HG03103 (cell line): ENCODE results near the gene GATAD2A.

Experiments
- ATAC-seq: cut with Tn5 transposase; IDR thresholded peaks from one replicate; pipeline ENCODE4 v1.9.1; 2021; ENCODE audit warnings: low read depth; ENCODE audit not compliant: unreplicated experiment

Gene GATAD2A

DNA sequence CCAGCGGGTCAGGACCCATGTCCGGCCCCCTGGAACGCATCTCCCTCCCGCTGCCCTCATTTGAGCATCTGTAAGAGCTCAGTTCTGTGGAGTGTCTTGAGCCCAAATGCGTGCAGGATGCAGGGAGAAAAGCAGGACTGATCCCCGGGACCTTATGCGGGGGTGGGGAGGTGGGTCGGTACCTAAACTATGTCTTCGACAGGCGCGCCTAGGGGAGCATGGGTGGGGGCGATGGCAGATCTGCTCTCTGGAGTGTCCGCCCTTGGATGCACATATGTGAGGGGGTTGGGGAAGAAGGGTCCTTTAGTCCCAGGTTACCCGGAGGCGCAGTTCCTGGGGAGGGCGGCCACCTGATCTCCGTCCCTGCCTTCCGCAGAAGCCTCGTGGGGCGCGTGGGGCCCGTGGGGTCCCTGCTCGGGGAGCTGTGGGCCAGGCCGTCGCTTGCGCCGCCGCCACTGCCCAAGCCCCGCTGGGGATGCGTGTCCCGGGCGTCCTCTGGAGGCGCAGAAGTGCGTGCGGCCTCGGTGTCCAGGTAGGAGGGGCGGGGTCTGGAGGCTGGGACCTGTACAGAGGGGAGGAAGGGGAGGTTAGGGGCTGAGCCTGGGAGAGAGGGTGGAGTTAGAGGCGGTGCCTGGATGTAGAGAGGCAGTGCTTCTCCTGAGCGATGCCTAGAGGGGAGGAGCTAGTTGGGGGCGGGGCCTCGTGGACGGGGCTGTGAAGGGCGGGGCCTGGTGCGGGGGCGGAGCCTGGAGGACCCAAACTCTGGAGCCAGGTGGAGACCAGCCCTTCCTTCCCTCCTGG, 135.4 kb downstream of the GATAD2A start:
- ATAC-seq: no peak

DNA sequence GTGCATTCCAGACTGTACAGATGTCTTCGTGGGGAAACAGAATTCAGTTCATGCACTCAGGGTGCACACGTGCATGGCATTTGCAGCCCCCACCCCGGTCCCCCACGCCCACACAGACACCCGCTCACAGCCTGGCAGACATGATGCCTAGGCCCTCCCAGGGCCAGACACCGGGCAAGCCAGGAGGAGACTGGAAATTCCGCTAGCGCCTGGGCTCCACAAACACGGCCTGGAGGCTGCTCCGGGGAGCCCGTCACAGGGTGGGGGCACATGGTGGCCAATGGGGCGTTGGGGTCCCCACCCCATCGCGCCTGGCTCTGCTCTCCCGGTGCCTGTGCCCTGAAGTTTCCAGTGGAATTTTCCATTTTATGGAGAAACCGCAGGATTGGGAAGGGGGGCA, 136.1 kb downstream of the GATAD2A start:
- no peak for ATAC-seq

DNA sequence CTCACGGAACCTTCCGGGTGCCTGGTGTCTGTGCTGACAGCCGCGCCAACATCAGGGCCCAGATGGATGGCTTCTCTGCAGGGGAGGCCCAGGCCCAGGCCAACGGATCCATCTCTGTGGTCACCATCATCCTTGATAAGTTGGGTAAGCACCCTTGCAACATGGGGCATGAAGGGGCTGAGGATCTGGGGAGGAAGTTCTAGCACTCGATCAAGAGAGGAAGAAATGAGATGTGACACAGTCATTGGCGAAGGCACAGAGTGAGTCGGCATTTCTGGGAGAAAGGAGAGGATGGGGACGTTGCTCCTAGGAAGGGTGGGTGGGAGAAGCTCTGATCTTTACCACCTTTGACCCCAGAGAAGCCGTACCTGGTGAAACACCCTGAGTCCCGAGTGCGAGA, 137.0 kb downstream of the GATAD2A start:
- ATAC-seq: no peak

DNA sequence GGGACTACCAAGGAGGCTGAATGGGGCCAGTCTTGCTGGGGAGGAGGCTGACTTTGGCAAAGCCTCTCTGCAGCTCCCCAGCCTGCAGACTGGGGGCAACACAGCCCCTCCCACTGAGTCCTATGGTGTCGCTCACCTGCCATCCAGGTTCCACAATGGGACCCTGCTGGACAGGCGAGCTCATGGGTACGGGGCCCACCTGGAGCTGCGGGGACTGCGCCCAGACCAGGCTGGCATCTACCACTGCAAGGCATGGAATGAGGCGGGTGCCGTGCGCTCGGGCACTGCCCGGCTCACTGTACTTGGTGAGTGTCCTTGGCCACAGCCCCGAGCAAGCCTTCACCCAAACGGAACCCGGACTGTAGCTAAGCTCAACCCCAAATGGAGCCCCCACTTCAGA, 137.6 kb downstream of the GATAD2A start:
- no peak for ATAC-seq

DNA sequence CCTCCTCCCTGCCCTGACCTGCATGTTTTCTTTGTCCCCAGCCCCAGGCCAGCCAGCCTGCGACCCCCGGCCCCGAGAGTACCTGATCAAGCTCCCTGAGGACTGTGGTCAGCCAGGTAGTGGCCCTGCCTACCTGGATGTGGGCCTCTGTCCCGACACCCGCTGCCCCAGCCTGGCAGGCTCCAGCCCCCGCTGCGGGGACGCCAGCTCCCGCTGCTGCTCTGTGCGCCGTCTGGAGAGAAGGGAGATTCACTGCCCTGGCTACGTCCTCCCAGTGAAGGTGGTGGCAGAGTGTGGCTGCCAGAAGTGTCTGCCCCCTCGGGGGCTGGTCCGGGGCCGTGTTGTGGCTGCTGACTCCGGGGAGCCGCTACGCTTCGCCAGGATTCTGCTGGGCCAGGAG, 138.2 kb downstream of the GATAD2A start:
- no peak for ATAC-seq

DNA sequence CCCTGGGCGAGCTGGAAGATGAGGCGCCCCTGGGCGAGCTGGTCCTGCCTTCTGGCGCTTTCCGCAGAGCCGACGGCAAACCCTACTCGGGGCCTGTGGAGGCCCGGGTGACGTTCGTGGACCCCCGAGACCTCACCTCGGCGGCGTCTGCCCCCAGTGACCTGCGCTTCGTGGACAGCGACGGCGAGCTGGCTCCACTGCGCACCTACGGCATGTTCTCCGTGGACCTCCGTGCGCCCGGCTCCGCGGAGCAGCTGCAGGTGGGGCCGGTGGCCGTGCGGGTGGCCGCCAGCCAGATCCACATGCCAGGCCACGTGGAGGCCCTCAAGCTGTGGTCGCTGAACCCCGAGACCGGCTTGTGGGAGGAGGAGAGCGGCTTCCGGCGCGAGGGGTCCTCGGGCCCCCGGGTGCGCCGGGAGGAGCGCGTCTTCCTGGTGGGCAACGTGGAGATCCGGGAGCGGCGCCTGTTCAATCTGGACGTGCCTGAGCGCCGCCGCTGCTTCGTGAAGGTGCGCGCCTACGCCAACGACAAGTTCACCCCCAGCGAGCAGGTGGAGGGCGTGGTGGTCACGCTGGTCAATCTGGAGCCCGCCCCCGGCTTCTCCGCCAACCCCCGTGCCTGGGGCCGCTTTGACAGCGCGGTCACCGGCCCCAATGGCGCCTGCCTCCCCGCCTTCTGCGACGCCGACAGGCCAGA, 138.9 kb downstream of the GATAD2A start:
- ATAC-seq: no peak

DNA sequence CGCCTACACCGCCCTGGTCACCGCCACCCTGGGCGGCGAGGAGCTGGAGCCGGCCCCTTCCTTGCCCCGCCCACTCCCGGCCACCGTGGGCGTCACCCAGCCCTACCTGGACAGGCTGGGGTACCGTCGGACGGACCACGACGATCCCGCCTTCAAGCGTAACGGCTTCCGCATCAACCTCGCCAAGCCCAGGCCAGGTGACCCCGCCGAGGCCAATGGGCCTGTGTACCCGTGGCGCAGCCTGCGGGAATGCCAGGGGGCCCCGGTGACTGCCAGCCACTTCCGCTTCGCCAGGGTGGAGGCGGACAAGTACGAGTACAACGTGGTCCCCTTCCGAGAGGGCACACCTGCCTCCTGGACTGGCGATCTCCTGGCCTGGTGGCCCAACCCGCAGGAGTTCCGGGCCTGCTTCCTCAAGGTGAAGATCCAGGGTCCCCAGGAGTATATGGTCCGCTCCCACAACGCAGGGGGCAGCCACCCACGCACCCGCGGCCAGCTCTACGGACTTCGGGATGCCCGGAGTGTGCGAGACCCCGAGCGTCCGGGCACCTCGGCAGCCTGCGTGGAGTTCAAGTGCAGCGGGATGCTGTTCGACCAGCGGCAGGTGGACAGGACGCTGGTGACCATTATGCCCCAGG, 139.6 kb downstream of the GATAD2A start:
- no peak for ATAC-seq

DNA sequence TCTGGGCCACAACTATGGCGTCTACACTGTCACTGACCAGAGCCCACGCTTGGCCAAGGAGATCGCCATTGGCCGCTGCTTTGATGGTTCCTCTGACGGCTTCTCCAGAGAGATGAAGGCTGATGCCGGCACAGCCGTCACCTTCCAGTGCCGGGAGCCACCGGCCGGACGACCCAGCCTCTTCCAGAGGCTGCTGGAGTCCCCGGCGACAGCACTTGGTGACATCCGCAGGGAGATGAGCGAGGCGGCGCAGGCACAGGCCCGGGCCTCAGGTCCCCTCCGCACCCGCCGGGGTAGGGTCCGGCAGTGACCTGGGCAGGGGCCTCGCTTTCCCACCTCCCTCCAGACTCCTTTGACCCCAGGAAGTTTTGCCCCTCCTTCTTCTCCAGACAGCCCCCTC, 140.2 kb downstream of the GATAD2A start:
- no peak for ATAC-seq

DNA sequence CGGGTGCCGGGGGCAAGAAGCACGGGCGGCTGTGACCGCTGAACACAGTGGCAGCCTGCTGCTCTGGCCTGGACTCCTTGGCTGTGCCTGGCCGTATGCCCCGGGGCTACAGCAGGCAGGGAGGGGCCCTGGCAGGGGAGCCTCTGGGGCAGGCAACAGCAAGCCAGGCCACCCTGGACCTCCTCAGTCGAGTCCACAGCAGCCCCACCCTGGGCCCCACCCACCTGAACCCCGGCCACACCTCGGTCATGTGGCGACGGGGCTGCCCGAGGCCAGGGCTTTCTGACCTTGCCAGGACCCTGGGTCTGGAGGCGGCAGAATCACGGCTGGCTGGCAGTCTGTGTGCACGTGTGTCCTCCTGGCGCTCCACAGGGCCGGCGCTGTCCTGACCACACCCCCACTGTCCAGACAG, 141.3 kb downstream of the GATAD2A start:
- ATAC-seq: no peak

DNA sequence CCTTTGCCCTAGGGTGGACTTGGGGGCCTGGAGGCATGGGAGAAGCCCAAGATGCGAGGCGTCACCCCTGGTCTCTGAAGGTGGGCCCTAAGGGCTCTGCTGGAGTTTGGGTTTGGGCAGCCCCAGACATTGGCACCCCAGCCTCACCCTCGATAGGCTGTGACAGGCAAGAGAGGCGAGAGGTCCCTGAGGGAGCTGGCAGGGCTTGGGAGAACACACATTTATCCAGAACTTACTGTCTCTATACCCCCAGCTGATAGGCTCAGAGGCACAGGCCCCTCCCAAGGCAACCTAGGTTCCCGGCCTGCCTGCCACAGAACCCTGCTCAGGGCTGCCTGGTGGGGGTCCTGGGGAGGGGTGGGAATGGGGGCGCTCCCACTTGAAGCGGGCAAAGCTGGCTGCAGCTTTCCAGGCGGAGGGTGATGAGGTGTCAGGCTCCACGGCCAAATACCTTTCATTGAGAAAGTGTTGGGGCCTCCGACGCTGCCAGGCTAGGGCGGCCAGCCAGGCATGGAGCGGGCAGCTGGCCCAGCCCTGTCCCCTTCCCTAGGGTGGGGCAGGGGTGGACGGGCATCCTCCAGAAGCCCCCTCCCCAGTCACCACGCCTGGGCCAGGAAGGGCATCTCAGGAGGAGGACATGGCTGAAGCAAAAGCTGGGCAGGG, 142.3 kb downstream of the GATAD2A start:
- no peak for ATAC-seq

DNA sequence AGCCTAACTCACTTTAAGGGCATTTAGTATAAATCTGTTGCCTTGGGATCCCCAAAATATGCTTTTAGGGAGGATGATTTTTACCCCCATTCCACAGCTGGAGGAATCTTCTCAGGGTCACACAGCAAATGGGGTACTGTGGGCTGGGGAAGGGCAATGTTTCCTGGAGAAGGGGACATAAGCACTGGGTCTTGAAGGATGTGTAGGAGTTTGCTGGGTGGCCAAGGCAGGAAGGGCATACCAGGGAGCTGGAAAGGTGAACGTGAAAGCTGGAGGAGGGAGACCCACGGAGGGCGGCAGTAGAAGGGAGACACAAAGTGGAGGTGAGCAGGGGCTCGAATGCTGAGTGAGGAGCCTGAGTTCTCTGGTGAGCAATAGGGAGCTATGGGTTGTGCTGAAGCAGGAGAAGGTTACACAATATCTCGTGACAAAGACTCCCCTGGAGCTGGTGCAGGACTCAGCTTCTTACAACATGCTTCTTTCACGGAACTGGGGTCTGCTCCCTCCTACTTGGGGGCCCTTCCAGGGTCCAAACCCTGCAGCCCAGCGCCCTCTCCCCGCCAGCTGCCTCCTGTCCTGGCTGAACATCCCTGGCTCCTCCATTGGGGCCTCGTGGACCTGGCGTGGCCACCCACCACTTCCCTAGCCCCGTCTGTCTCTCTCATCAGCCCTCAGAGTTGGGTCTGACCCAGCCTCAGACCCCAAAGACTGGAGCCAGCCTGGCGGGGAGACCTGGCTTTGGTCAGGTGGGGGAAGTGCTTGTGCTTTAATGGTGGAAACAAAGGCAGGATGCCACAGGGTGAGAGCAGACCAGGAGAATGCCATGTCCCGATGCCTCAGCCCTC, 143.7 kb downstream of the GATAD2A start:
- no peak for ATAC-seq

DNA sequence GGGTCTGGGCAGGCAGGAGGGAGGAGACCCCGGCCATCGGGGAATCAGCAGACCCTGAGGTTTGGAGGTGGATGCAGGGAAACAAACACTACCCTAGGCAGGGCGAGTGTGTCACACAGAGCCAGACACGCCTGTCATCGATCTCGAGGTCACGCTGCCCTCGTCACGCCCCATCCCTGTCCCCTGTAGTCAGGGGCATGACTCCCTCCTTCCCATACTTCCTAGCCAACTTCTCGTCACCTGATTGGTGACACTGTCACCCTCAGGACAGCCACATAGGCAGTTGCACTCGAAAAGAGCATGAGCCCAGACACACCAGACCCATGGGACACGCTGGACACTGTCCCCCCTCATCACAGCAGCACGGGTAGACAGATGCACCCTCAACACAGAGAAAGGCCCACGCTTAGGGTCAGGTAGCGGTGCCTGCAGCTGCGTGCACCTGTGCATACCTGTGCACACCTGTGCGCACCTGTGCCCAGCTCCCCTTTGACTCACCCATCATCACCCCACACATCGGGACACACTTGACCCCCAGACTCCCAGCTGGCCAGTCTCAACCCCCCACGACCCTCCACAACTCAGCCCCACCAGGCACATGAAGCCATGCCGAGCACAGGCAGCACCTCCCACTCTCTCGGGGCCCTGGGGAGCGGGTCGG, 144.5 kb downstream of the GATAD2A start:
- ATAC-seq: no peak

DNA sequence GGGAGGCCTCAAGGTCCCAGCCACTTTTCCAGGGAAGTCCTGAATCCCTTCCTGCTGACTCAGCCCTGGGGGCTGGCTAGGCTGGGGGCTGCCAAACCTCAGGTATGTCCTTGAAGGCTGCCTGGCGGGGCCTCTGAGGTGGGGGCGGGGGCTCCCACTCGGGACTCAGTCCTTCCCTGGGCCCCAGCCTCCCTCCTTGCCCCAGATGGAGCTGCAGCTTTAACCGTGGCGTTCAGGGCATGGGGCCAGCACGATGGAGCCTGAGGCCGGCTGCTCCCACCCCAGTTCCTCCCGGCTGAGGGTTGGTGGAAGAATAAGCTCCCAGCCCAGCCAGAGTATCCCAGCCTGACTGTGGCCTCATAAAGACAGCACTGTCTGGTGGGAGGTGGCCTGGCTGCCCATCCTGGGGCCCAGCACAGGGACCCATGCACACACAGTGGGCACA, 145.0 kb downstream of the GATAD2A start:
- no peak for ATAC-seq

DNA sequence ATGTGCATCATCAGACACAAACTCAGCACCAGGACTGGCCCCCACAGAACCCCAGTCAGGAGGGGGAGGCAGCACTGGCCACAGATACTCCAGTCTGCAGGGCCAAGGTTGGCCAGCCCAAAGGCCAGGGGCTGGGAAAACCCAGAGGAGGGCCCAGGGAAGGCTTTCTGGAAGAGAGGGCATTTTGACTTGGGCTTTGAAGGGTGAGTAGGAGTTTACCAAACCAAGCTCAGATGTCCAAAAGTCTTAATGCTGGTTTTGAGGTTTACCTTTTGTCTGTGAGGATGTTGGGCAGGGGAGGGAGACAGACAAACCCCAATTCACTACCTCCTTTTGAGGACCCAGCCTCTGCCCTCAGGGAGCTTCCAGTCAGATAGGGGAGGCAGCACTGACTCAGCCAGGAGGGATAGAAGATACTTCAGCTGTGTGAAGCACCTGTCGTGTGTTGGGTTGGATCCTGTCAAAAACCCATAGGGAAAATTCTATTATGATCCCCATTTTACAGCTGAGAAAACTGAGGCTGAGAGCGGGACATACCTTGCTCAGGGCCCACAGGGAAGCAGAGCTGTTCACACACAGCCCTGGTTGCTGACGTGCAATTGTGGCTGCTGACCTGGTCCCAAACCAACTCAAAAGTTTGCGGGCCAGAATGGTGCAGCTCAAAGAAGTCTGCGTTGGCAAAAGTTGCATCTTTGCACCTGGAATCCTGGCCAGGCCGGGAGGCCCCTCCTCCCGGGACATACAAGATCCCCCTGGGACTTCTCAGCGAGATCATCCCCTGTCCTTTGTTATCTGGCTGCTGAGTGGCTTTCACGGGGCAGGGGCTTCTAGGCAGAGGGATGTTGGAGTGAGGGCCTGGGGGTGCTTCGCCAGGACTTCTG, 145.7 kb downstream of the GATAD2A start:
- ATAC-seq: no peak

DNA sequence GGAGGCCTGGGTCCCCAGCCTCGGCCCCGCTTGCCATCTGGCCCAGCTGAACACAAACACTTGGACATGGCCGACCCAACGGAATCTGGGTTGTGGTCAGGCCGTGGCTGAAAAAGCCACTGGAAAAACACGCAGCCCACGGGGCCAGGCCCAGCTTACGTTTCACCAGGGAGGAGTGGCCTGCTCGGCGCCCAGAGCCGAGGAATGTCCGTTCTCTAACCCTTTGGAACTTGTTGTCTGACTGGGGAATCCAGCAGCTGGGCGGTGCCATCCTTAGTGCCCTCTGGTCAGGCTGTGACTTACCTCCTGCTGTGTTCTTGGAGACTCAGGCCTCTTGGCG, 146.3 kb downstream of the GATAD2A start:
- no peak for ATAC-seq

DNA sequence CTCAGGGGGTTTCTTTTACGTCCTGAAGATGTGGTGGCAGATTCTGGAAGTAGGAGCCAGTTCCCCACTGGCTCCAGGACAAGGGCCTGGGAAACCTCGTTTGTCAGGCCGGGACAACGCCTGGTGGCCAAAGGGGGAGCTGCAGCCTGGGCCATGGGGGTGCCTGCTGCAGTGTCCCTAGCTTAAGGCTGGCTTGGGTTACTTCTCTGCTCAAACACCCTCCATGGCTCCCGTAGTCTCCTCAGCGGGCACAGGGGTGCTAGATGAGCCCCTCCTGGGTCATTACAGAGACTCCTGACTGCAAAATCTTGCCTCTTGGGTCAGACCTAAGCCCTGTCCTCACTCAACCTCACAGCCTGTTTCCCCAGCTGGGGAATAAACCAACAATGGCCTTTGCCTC, 147.3 kb downstream of the GATAD2A start:
- ATAC-seq: no peak

DNA sequence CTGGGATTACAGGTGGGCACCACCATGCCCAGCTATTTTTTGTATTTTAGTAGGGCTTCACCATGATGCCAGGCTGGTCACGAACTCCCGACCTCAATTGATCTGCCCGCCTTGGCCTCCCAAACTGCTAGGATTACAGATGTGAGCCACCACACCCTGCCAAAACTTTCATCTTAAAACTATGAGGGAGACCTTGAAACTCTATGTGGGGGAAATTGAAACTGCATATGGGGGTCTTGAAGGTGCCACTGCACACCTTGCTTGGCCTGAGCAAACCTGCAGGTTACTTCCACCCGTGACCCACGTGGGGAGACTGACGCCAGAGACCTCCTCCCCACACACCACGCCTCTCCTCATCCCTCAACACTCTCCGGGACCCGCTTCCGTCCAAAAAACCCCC, 148.2 kb downstream of the GATAD2A start:
- ATAC-seq: no peak

DNA sequence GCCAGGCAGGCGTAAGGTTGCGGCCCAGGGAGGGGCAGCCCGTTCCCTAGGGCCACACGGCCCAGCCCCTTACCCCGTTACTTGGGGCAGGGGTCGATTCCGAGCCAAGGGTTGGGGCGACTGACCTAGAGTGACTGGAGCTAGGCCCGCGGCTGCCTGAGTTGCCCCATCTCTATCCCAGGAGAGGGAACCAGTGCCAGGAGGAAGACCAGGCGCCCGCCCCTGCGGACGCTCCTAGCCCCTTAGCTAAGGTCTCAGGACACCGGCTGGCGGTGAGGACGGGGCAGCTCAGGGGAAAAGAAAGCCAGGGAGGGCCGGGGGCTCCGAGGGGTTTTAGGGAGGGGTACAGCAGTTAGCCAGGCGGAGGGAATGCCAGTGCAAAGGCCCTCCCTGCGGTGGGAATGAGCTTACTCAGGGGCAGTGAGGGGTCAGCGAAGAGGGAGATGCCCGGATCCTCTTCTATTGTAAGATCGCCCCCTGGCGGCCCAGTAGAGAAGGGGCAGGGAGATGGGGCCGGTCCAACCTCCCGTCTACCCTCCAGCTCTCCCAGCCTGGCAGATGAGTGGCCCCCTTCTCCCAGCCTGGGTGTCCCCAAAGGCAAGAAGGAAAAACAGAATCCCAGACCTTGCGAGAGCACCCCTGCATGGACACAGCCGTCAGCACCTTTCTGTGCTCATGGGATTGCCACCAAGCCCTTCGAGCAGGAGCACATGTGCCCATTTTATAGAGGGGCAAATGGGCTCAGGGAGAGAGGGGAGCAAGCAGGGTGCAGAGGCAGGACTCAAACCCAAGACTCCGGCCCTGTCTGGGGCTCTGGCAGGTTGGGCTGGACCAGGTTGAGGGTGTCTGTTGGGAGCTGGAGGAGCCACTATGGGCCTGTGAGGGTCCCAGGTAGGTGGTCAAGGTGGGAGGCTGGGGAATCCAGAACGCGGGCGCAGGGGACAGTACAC, 148.9 kb downstream of the GATAD2A start:
- no peak for ATAC-seq
